ENCODE results near the gene MED22.

GRCh38 chr9:133382507-133383141, 34.7 kb upstream of the MED22 start:
- TF ChIP-seq GATA3 (IDR thresholded peaks at IDR 0.05; ENCODE audit: low read depth, low read length), result no peak
- no peak for TF ChIP-seq GATA2 (IDR thresholded peaks at IDR 0.05; ENCODE audit: low read depth, low read length)

All from SH-SY5Y (cell line).